DMS79 treated with DMSO at 0.1 percent for 48 hours (cell line): ENCODE results near the gene ZNF605.
"Not testable (repeated sequence)": the region's sequence is repeated elsewhere in the genome, so short reads cannot be mapped to it uniquely, and the experiment has no call there.

Experiments used
- DNase-seq: peaks from one replicate; lab custom pipeline; 2025; lab: John Stamatoyannopoulos, UW

ZNF605 gene

GRCh38 chr12:132948146-132949066 is 7.7 kb downstream of the ZNF605 start:
- DNase-seq: no peak

GRCh38 chr12:132946246-132946820 is 9.8 kb downstream of the ZNF605 start:
- DNase-seq: no peak

- no peak for DNase-seq
Observed at GRCh38 chr12:132945806-132946205, 10.3 kb downstream of the ZNF605 start.

GRCh38 chr12:132942611-132943010 is 13.5 kb downstream of the ZNF605 start:
- DNase-seq: no peak

- DNase-seq: no peak
Observed at GRCh38 chr12:132941336-132941954, 14.7 kb downstream of the ZNF605 start.

- DNase-seq: no peak
Observed at GRCh38 chr12:132940071-132940719, 15.9 kb downstream of the ZNF605 start.

GRCh38 chr12:132938807-132939206 is 17.3 kb downstream of the ZNF605 start:
- DNase-seq: not testable (repeated sequence)

GRCh38 chr12:132937476-132937875 is 18.6 kb downstream of the ZNF605 start:
- no peak for DNase-seq

GRCh38 chr12:132936921-132937320 is 19.2 kb downstream of the ZNF605 start:
- DNase-seq: not testable (repeated sequence)

- DNase-seq: no peak
Observed at GRCh38 chr12:132936163-132936562, 19.9 kb downstream of the ZNF605 start.

- no peak for DNase-seq
Observed at GRCh38 chr12:132926415-132926833, 29.7 kb downstream of the ZNF605 start.

GRCh38 chr12:132925597-132926414 is 30.3 kb downstream of the ZNF605 start:
- no peak for DNase-seq

GRCh38 chr12:132924356-132924755 is 31.8 kb downstream of the ZNF605 start:
- no peak for DNase-seq

GRCh38 chr12:132923356-132923909 is 32.7 kb downstream of the ZNF605 start:
- no peak for DNase-seq

GRCh38 chr12:132922676-132923075 is 33.4 kb downstream of the ZNF605 start:
- DNase-seq: no peak

- no peak for DNase-seq
Observed at GRCh38 chr12:132921685-132922084, 34.4 kb downstream of the ZNF605 start.

GRCh38 chr12:132918680-132919079 is 37.4 kb downstream of the ZNF605 start:
- DNase-seq: no peak

- DNase-seq: no peak
Observed at GRCh38 chr12:132909030-132909368, 47.1 kb downstream of the ZNF605 start.

- peak; percentile 98 for DNase-seq
Observed at GRCh38 chr12:132908145-132909029, 47.7 kb downstream of the ZNF605 start.

- DNase-seq: not testable (repeated sequence)
Observed at GRCh38 chr12:132907789-132908144, 48.3 kb downstream of the ZNF605 start.
